Astrocyte (in vitro differentiated cells and primary cell): ENCODE results near the gene CCDC15.
"Not testable (repeated sequence)": the region's sequence is repeated elsewhere in the genome, so short reads cannot be mapped to it uniquely, and the experiment has no call there.

ENCODE experiments used
- EZH2 ChIP-seq: IDR thresholded peaks from 2 replicates; pipeline ENCODE4 v1.6.1; 2012; ENCODE audit warnings: mild to moderate bottlenecking, low read length, inconsistent platforms; ENCODE audit not compliant: insufficient read depth
- TF ChIP-seq, protein P1 (sequence below): IDR thresholded peaks from 2 replicates; pipeline ENCODE4 v1.5.1; 2011; ENCODE audit warnings: low read depth, mild to moderate bottlenecking, inconsistent platforms, low read length, moderate library complexity; ENCODE audit not compliant: insufficient read depth

GRCh38 chr11:125029431-125029830, 75.4 kb downstream of the CCDC15 start:
- TF ChIP-seq EZH2: not testable (repeated sequence)
- TF ChIP-seq, protein P1, sequence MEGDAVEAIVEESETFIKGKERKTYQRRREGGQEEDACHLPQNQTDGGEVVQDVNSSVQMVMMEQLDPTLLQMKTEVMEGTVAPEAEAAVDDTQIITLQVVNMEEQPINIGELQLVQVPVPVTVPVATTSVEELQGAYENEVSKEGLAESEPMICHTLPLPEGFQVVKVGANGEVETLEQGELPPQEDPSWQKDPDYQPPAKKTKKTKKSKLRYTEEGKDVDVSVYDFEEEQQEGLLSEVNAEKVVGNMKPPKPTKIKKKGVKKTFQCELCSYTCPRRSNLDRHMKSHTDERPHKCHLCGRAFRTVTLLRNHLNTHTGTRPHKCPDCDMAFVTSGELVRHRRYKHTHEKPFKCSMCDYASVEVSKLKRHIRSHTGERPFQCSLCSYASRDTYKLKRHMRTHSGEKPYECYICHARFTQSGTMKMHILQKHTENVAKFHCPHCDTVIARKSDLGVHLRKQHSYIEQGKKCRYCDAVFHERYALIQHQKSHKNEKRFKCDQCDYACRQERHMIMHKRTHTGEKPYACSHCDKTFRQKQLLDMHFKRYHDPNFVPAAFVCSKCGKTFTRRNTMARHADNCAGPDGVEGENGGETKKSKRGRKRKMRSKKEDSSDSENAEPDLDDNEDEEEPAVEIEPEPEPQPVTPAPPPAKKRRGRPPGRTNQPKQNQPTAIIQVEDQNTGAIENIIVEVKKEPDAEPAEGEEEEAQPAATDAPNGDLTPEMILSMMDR: not testable (repeated sequence)
